NCI-H2107 treated with DMSO at 0.1 percent for 48 hours (cell line): ENCODE data around the gene CSTPP1.
"Not testable (repeated sequence)": the region's sequence is repeated elsewhere in the genome, so short reads cannot be mapped to it uniquely, and the experiment has no call there.

Experiments
- DNase-seq: peaks from one replicate; lab custom pipeline; 2025; ENCODE audit not compliant: unreplicated experiment; lab: John Stamatoyannopoulos, UW

Gene CSTPP1

GRCh38 chr11:47096871-47097270 is 160.3 kb downstream of the CSTPP1 start:
- not testable (repeated sequence) for DNase-seq

- not testable (repeated sequence) for DNase-seq
Measured at GRCh38 chr11:47098223-47098622, 161.7 kb downstream of the CSTPP1 start.

- no peak for DNase-seq
Measured at GRCh38 chr11:47099214-47099917, 162.8 kb downstream of the CSTPP1 start.

- DNase-seq: no peak
Measured at GRCh38 chr11:47099918-47100315, 163.4 kb downstream of the CSTPP1 start.

GRCh38 chr11:47101406-47101805 is 164.8 kb downstream of the CSTPP1 start:
- DNase-seq: no peak

DNA sequence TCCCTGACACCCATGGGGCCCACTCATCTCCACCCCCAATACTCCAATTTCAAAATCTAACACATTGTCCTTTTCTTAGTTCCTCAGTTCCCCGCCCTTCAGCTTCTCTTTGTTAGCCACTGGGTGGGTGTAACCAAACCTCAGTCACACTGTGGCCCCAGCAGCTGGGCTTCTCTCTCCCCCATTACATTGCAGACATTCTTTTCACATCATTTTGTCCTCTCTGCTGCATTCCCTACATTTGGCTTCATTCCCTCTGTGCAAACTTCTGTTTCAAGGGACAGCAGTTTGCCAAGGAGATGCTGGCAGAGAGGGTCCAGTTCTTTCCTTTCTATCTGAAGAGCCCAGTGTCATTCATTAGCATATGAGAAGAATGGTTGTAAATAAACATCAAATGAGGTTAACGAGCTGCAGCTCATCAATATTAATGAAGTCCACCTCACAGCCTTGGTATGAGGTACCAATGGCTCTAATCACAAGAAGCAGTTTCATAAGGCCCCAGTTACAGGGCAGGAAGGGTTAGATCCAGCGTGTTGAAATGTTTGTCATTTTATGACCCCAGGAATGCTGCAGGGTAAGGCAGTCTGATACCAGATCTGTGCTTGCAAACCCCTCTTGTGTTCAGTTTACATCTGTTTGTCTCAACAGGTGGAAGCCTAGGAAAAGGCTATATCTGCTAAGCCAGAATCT is 167.8 kb downstream of the CSTPP1 start:
- DNase-seq: no peak

DNA sequence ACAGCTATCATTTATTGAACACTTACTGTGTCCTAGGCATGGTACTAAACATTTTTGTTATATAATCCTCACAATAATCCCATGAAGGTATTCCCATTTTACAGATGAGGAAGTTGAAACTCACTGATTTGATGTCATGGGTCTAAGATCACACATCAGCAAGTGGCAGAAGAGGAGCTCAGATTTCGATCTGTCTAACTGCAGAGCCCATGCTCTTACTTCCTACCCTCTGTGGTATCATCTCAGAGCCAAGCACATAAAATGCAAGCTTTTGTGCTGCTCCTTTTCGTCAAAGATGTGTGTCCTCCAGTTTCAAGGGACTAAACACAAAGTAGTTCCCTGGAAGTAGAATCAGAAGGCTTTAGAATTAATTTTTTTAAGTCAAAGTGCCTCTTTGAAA is 169.0 kb downstream of the CSTPP1 start:
- DNase-seq: no peak

- no peak for DNase-seq
Measured at GRCh38 chr11:47105974-47106373, 169.4 kb downstream of the CSTPP1 start.

DNA sequence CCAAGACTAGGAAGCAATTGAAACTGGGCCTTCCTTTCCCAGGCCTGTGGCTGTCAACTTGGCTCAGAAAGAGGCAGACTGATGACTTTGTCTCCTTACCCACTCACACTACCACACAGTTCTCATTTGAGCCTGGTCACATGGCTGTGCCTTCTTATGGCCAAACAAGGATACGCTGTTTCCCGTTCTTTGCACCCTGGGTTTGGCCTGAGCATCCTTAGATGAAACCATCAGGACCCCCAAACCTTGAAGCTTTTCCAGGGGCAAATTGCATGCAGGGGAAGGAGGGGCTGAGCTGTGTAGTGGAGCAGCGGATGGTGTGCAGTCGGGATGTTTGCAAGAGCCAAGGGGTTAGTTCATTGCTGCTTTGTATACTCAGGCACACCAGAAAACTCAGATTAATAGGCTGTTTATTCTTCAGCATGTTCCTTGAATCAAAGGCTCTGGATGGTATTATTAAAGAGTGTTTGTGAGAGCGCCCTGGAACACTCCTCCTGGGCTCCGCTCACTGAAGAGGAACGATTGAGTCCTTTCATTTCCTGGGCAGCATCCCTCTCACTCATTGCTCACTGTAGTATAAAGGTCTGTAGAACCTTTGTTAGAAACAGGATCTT is 170.3 kb downstream of the CSTPP1 start:
- DNase-seq: no peak

DNA sequence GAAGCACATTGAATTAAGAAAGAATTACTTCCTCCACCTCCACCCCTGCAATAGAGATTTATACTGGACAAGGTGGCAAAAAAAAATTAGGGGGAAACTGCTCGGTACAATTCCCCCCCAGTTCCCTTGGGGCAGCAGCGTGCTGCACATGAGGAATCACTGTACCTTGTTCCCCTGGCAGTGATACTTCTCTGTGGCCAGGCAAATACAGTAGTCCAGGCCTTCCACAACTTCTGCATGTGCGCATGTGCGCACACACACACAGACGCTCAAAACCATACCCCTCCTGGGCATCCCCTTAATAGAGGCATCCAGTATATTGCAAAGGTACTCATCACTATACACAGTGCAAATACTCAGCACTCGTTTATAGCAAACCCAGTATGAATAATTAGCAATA is 171.2 kb downstream of the CSTPP1 start:
- no peak for DNase-seq

- no peak for DNase-seq
Measured at GRCh38 chr11:47108214-47108613, 171.7 kb downstream of the CSTPP1 start.

- no peak for DNase-seq
Measured at GRCh38 chr11:47109051-47109726, 172.6 kb downstream of the CSTPP1 start.

DNA sequence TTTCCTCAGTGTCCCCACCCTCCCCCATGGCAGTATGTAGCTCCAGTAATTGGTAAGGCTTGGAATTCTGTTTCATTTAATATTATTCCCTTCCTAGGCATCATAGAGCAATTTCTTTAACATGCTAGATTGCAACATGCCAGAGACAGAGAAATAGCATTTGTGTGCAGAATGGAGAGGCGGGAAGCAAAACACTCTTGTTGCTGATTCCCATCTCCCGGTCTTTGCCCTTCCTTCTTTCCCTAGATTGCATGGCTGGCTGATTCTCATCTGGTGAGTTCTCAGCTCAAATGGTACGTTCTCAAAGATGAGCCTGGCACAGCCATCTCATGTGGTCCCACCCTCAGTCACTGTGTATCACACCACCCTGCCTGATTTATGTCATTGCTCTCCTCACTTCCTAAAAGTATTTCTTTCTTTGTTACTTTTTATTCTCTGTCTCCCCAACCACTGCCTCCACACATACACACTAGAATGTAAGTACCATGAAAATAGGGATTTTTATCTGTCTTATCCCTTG is 173.2 kb downstream of the CSTPP1 start:
- no peak for DNase-seq

GRCh38 chr11:47111318-47111804 is 174.8 kb downstream of the CSTPP1 start:
- DNase-seq: peak; percentile 99

GRCh38 chr11:47112941-47113340 is 176.4 kb downstream of the CSTPP1 start:
- DNase-seq: not testable (repeated sequence)

DNA sequence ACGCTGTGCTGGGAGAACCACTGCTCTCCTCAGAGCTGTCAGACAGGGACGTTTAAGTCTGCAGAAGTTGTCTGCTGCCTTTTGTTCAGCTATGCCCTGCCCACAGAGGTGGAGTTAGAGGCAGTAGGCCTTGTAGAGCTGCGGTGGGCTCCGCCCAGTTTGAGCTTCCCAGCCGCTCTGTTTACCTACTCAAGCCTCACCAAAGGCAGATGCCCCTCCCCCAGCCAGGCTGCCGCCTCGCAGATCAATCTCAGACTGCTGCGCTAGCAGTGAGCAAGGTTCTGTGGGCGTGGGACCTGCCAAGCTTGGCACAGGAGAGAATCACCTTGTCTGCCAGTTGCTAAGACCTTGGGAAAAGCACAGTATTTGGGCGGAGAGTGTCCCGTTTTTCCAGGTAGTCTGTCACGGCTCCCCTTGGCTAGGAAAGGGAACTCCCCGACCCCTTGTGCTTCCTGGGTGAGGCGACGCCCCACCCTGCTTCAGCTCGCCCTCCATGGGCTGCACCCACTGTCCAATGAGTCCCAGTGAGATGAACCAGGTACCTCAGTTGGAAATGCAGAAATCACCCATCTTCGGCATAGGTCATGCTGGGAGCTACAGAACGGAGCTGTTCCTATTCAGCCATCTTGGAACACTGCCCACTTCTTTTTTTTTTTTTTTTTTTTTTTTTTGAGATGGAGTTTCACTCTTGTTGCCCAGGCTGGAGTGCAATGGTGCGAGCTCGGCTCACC is 182.6 kb downstream of the CSTPP1 start:
- not testable (repeated sequence) for DNase-seq

GRCh38 chr11:47121056-47121455 is 184.5 kb downstream of the CSTPP1 start:
- DNase-seq: no peak

- no peak for DNase-seq
Measured at GRCh38 chr11:47121731-47122130, 185.2 kb downstream of the CSTPP1 start.

DNA sequence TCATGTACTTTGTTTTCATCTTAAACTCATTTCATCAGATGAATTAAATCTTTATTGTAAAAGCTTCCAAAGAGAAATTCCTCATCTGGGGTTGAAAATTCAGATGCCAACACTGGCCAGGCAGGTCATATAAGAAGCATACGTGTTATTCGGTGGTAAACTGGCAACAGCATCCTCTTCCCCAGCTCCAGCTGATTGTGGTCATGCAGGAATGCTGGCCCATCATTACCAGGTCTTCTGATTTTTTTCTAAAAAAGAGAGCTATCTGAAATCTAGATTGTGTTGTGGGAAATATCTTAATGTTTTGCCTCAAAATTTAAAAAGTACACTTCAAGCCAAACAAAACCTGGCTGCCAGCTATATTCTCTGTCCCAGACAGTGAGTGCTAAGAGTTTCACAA is 186.5 kb downstream of the CSTPP1 start:
- no peak for DNase-seq

- no peak for DNase-seq
Measured at GRCh38 chr11:47124675-47125074, 188.1 kb downstream of the CSTPP1 start.

GRCh38 chr11:47125083-47125482 is 188.5 kb downstream of the CSTPP1 start:
- no peak for DNase-seq
